Lung (tissue), 12 donors: Measurements from ENCODE around the gene IVD. TPM values are rescaled to one million over a fixed set of nuclear protein-coding genes. Genes with fewer than 3 reads are reported as not detected.

Experiments used
- ATAC-seq: fragments of 200-7000 bp; cut with Tn5 transposase; one replicate; pipeline ENCODE4 v1.9.1; 2020; ENCODE audit warnings: moderate number of reproducible peaks; ENCODE audit not compliant: insufficient read depth, low FRiP score
- DNase-seq, 3 donors: peaks; one replicate each; pipeline ENCODE4 v3.0.0-alpha.2; 2013 to 2017
- H3K27ac ChIP-seq, 2 donors: one replicate each; pipeline ENCODE4 v1.5.1; 2013; ENCODE audit warnings: mild to moderate bottlenecking in 2 of 2, moderate library complexity in 2 of 2, control low read depth in 1 of 2, inconsistent platforms in 1 of 2, low read depth in 1 of 2, low read length in 1 of 2
- H3K27me3 ChIP-seq, 3 donors: one replicate each; pipeline ENCODE4 v1.5.1; 2013; ENCODE audit warnings: low read length in 2 of 3; ENCODE audit not compliant: control insufficient read depth in 3 of 3, insufficient read depth in 3 of 3
- H3K36me3 ChIP-seq, 4 donors: one replicate each; pipeline ENCODE4 v1.5.1; 2013; ENCODE audit warnings: low read length in 4 of 4, mild to moderate bottlenecking in 1 of 4, moderate library complexity in 1 of 4; ENCODE audit not compliant: control insufficient read depth in 4 of 4, insufficient read depth in 4 of 4
- H3K4me1 ChIP-seq, 5 donors: one replicate each; pipeline ENCODE4 v1.5.1; 2013; ENCODE audit warnings: low read length in 5 of 5, mild to moderate bottlenecking in 2 of 5, moderate library complexity in 1 of 5; ENCODE audit not compliant: control insufficient read depth in 5 of 5, insufficient read depth in 5 of 5
- H3K4me3 ChIP-seq: one replicate; pipeline ENCODE4 v1.5.1; 2013; ENCODE audit warnings: mild to moderate bottlenecking, control low read depth, moderate library complexity
- H3K9ac ChIP-seq, 2 donors: one replicate each; pipeline ENCODE4 v1.5.1; 2013; ENCODE audit warnings: low read length in 2 of 2, control low read depth in 1 of 2; ENCODE audit not compliant: insufficient read depth in 1 of 2
- H3K9me3 ChIP-seq, 4 donors: one replicate each; pipeline ENCODE4 v1.5.1; 2013; ENCODE audit warnings: low read length in 3 of 4, mild to moderate bottlenecking in 1 of 4, moderate library complexity in 1 of 4; ENCODE audit not compliant: control insufficient read depth in 4 of 4, insufficient read depth in 3 of 4
- CTCF ChIP-seq: IDR thresholded peaks from 2 replicates; pipeline ENCODE4 v1.5.1; 2012; ENCODE audit warnings: mild to moderate bottlenecking; ENCODE audit errors: control extremely low read depth, extremely low read depth
- WGBS, 2 donors: extraction: QIAGEN DNeasy Blood & Tissue Kit; methylation state at CpG; one replicate each; pipeline ENCODE4 v1.1.7; 2013; 5-methylcytosine and 5-hydroxymethylcytosine counted together
- polyA plus RNA-seq, 2 donors: library from polyadenylated mRNA; stranded (reverse); fragments of 200-250 nt; gene quantifications; one replicate each; pipeline ENCODE4 v1.2.1, GENCODE V29; 2013
- total RNA-seq, 2 donors: library from RNA; depleted of rRNA in 1 of 2; stranded (reverse); fragments of >200 nt in 1 of 2; gene quantifications; one replicate each; pipeline ENCODE4 v1.2.1, GENCODE V29; 2014 to 2021
- donor health status: control.
- donor health status: control.
- donor health status: Bipolar disorder and iron deficiency.
- donor health status: healthy.
- donor health status: DM: yes; HTN: yes; CAD: no.

IVD gene
- total and polyA plus RNA-seq, 4 donors: 41.4 to 87.8 (median 49.3) TPM

GRCh38 chr15:40425681-40426080 is 20.1 kb downstream of the IVD start:
- H3K27ac ChIP-seq: no peak overlapping the region
- no peak for ATAC-seq
- peaks cover 0 to 3% (median 0%) of the 10 kb centered on the region in 5 donors for H3K4me1 ChIP-seq
- no peak overlapping the region for H3K9ac ChIP-seq
- WGBS, 2 donors: 95% methylated on average over 5 of the region's 5 CpGs
- DNase-seq: no peak
- TF ChIP-seq CTCF: no peak
- no peaks in the 10 kb centered on the region for H3K36me3 ChIP-seq
- H3K27me3 ChIP-seq: no peaks in the 10 kb centered on the region
- H3K9me3 ChIP-seq: peaks cover 0 to 2% (median 0%) of the 10 kb centered on the region in 4 donors
- H3K4me3 ChIP-seq: no peak overlapping the region

- no peaks in the 10 kb centered on the region for H3K4me1 ChIP-seq
These were observed 21.6 kb downstream of the IVD start for GRCh38 chr15:40427188-40427587.

GRCh38 chr15:40428185-40428584 is 22.6 kb downstream of the IVD start:
- Histone ChIP-seq H3K27ac (no peak overlapping the region), H3K36me3 (no peaks in the 10 kb centered on the region), H3K4me3 (no peak overlapping the region), H3K4me1 (no peaks in the 10 kb centered on the region), H3K27me3 (no peaks in the 10 kb centered on the region), H3K9ac (no peak overlapping the region), H3K9me3 (peaks cover 0 to 2% (median 0%) of the 10 kb centered on the region in 4 donors)
- 66 to 83% methylated on average over 4 of the region's 4 CpGs for WGBS, 2 donors
- no peak for TF ChIP-seq CTCF
- ATAC-seq: no peak
- no peak for DNase-seq

More at GRCh38 chr15:40427188-40427587, 21.6 kb downstream of the IVD start:
- H3K27ac ChIP-seq: no peak overlapping the region
- no peak overlapping the region for H3K4me3 ChIP-seq
- H3K36me3 ChIP-seq: no peaks in the 10 kb centered on the region
- H3K9me3 ChIP-seq: peaks cover 0 to 2% (median 0%) of the 10 kb centered on the region in 4 donors
- no peaks in the 10 kb centered on the region for H3K27me3 ChIP-seq
- DNase-seq: no peak
- 85 to 93% methylated on average over 9 of the region's 9 CpGs for WGBS, 2 donors
- no peak for TF ChIP-seq CTCF
- H3K9ac ChIP-seq: no peak overlapping the region
- no peak for ATAC-seq

- no peak for ATAC-seq
- Histone ChIP-seq H3K27ac (no peak overlapping the region), H3K4me3 (no peak overlapping the region), H3K27me3 (peaks cover 0 to 4% (median 0%) of the 10 kb centered on the region in 3 donors), H3K9me3 (peaks cover 0 to 2% (median 0%) of the 10 kb centered on the region in 4 donors), H3K4me1 (no peaks in the 10 kb centered on the region), H3K36me3 (no peaks in the 10 kb centered on the region), H3K9ac (no peak overlapping the region)
- no peak for DNase-seq
- TF ChIP-seq CTCF: no peak
- 89 to 92% methylated on average over 10 of the region's 10 CpGs for WGBS, 2 donors
These were observed 23.6 kb downstream of the IVD start for GRCh38 chr15:40429068-40429710.
